ENCODE measurements around the gene ARHGEF25. TPM values are rescaled to one million over a fixed set of nuclear protein-coding genes. Genes with fewer than 3 reads are reported as not detected.

ARHGEF25 gene
- total RNA-seq, 1 experiment from 2014 or later: 2.2 TPM

DNA sequence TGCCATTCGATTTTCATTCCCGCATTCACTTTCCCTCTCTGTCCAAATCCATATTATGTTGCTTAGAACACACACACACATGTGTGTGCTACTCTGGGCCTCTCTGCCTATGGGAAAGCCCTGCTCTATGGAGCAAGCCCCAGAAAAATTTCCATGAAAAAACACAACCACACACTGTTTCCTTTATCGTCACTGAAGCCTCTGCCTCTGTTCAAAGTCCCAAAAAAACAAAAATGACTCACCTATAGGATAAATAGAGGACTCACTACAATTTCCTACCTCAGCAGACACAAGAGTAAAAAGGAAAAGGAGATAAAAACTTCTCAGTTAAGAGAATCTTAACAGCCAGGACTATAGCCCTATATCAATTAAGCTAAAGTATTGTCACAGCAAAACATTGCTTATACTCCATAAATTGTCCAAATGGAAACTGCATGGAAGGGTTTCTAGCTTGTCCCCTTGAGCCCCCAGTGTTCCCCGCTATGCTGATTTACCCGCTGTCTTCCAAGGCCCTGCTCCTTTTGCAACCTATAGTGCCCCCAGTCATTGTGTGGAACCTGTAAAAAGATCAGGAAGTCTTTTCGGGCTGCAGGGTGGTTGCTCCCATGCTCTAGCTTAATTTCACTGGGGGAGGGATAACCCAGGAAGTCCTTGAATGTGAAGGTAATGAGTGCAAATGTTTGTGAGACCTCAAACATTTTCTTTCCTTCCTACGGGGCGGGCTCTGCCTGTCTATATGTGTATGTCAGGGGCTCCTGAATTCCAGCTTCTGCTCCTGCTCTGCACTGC is 31.4 kb upstream of the ARHGEF25 start:
- Mint-ChIP-seq H3K4me1 (ENCODE audit: low read depth, unreplicated experiment) (peaks cover 15% of the 10 kb centered on the region), H3K36me3 (ENCODE audit: insufficient read depth, unreplicated experiment) (no peaks in the 10 kb centered on the region), H3K27ac (ENCODE audit: unreplicated experiment) (no peak overlapping the region), H3K4me3 (ENCODE audit: low read depth, unreplicated experiment) (no peak overlapping the region), H3K9me3 (ENCODE audit: low read depth, unreplicated experiment) (no peaks in the 10 kb centered on the region), H3K27me3 (ENCODE audit: unreplicated experiment) (peaks cover 46% of the 10 kb centered on the region)
- no TSS peak for BruUV-seq (replicated peaks)
- no peak for DNase-seq
- CTCF ChIA-PET: no interaction called here
- TF ChIP-seq, protein P1, sequence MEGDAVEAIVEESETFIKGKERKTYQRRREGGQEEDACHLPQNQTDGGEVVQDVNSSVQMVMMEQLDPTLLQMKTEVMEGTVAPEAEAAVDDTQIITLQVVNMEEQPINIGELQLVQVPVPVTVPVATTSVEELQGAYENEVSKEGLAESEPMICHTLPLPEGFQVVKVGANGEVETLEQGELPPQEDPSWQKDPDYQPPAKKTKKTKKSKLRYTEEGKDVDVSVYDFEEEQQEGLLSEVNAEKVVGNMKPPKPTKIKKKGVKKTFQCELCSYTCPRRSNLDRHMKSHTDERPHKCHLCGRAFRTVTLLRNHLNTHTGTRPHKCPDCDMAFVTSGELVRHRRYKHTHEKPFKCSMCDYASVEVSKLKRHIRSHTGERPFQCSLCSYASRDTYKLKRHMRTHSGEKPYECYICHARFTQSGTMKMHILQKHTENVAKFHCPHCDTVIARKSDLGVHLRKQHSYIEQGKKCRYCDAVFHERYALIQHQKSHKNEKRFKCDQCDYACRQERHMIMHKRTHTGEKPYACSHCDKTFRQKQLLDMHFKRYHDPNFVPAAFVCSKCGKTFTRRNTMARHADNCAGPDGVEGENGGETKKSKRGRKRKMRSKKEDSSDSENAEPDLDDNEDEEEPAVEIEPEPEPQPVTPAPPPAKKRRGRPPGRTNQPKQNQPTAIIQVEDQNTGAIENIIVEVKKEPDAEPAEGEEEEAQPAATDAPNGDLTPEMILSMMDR (IDR thresholded peaks at IDR 0.05; ENCODE audit: unreplicated experiment): no peak
- intact Hi-C loops (cut with micrococcal nuclease; ENCODE audit: unreplicated experiment): loop anchor here (5.0 kb wide), 1 partner anchor 112 kb away; the partner anchor contains the start of gene OS9

- Mint-ChIP-seq H3K4me1 (ENCODE audit: low read depth, unreplicated experiment) (peaks cover 15% of the 10 kb centered on the region), H3K9me3 (ENCODE audit: low read depth, unreplicated experiment) (no peaks in the 10 kb centered on the region), H3K27me3 (ENCODE audit: unreplicated experiment) (peaks cover 40% of the 10 kb centered on the region), H3K27ac (ENCODE audit: unreplicated experiment) (no peak overlapping the region), H3K36me3 (ENCODE audit: insufficient read depth, unreplicated experiment) (no peaks in the 10 kb centered on the region), H3K4me3 (ENCODE audit: low read depth, unreplicated experiment) (no peak overlapping the region)
- intact Hi-C loops (cut with micrococcal nuclease; ENCODE audit: unreplicated experiment): loop anchor here (5.0 kb wide), 1 partner anchor 112 kb away; the partner anchor contains the start of gene OS9
- CTCF ChIA-PET: no interaction called here
- DNase-seq: no peak
- no TSS peak for BruUV-seq (replicated peaks)
- TF ChIP-seq, protein P1 (IDR thresholded peaks at IDR 0.05; ENCODE audit: unreplicated experiment): no peak
Observed at GRCh38 chr12:57580466-57580795, 30.8 kb upstream of the ARHGEF25 start.

DNA sequence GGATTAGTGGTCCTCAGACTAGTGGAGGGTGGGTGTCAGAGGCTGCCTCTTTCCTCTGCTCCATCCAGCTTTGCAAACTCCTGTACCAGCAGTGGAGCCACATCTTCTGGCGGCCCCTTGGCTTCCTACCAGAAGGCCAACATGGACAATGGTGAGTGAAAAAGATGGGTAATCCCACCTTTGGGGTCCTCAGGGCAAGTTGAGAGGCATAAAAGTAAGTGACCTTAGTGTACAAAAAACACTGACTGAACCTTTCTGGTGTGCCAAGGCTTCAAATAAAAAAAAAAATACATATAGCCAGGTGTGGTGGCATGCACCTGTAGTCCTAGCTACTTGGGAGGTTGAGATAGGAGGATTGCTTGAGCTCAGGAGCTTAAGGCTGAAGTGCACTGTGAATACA is 29.4 kb upstream of the ARHGEF25 start:
- Mint-ChIP-seq H3K9me3 (ENCODE audit: low read depth, unreplicated experiment) (no peaks in the 10 kb centered on the region), H3K27me3 (ENCODE audit: unreplicated experiment) (peaks cover 27% of the 10 kb centered on the region), H3K36me3 (ENCODE audit: insufficient read depth, unreplicated experiment) (no peaks in the 10 kb centered on the region), H3K27ac (ENCODE audit: unreplicated experiment) (no peak overlapping the region), H3K4me3 (ENCODE audit: low read depth, unreplicated experiment) (no peak overlapping the region), H3K4me1 (ENCODE audit: low read depth, unreplicated experiment) (peaks cover 15% of the 10 kb centered on the region)
- DNase-seq: no peak
- TF ChIP-seq, protein P1 (IDR thresholded peaks at IDR 0.05; ENCODE audit: unreplicated experiment): no peak
- CTCF ChIA-PET: interaction anchor here (0.9 to 1.2 kb wide), 3 partner anchors 36 to 144 kb away, joined by 3 read pairs; no protein-coding TSS in a partner anchor
- no TSS peak for BruUV-seq (replicated peaks)
- intact Hi-C loops (cut with micrococcal nuclease; ENCODE audit: unreplicated experiment): loop anchor here (2.0 to 5.0 kb wide), 3 partner anchors 110 to 323 kb away; partner anchors contain the start of gene OS9

- Mint-ChIP-seq H3K4me1 (ENCODE audit: low read depth, unreplicated experiment) (peaks cover 15% of the 10 kb centered on the region), H3K27ac (ENCODE audit: unreplicated experiment) (no peak overlapping the region), H3K9me3 (ENCODE audit: low read depth, unreplicated experiment) (no peaks in the 10 kb centered on the region), H3K36me3 (ENCODE audit: insufficient read depth, unreplicated experiment) (no peaks in the 10 kb centered on the region), H3K4me3 (ENCODE audit: low read depth, unreplicated experiment) (no peak overlapping the region), H3K27me3 (ENCODE audit: unreplicated experiment) (peaks cover 20% of the 10 kb centered on the region)
- intact Hi-C loops (cut with micrococcal nuclease; ENCODE audit: unreplicated experiment): loop anchor here (2.0 to 5.0 kb wide), 3 partner anchors 110 to 322 kb away; partner anchors contain the start of gene OS9
- CTCF ChIA-PET: interaction anchor here (0.9 to 1.9 kb wide), 5 partner anchors 36 to 153 kb away, joined by 3 to 17 read pairs (median 11); partner anchors contain the start of genes DCTN2 and GLI1
- BruUV-seq (replicated peaks): no TSS peak
- TF ChIP-seq, protein P1 (IDR thresholded peaks at IDR 0.05; ENCODE audit: unreplicated experiment): no peak
- no peak for DNase-seq
Observed at GRCh38 chr12:57582440-57582839, 28.8 kb upstream of the ARHGEF25 start.
